Neural progenitor cell (in vitro differentiated cells): ENCODE results near the gene BACE2. TPM values are rescaled to one million over a fixed set of nuclear protein-coding genes. Genes with fewer than 3 reads are reported as not detected.

ENCODE experiments used
- DNase-seq: peaks from one replicate; pipeline ENCODE4 v3.0.0-alpha.2; 2016; ENCODE audit warnings: low spot score
- H2AFZ ChIP-seq: fragments of 200-600 bp; sonication (generic); replicated peaks from 2 replicates; pipeline ENCODE4 v1.6.1; 2016; ENCODE audit warnings: antibody characterized with exemption
- H3F3A ChIP-seq: fragments of 200-600 bp; sonication (generic); 2 replicates; pipeline ENCODE4 v1.6.1; 2016; ENCODE audit warnings: antibody characterized with exemption, low read depth
- H3K27ac ChIP-seq: fragments of 200-600 bp; sonication (generic); 2 replicates; pipeline ENCODE4 v1.5.1; 2016; ENCODE audit warnings: mild to moderate bottlenecking
- H3K27me3 ChIP-seq: fragments of 200-600 bp; sonication (generic); 2 replicates; pipeline ENCODE4 v1.6.1; 2016; ENCODE audit warnings: mild to moderate bottlenecking, moderate library complexity
- H3K36me3 ChIP-seq: fragments of 200-600 bp; sonication (generic); 2 replicates; pipeline ENCODE4 v1.5.1; 2016
- H3K4me1 ChIP-seq: fragments of 200-600 bp; sonication (generic); 2 replicates; pipeline ENCODE4 v1.6.1; 2016; ENCODE audit warnings: mixed run types
- H3K4me2 ChIP-seq: fragments of 200-600 bp; sonication (generic); 2 replicates; pipeline ENCODE4 v1.6.1; 2016
- H3K4me3 ChIP-seq: fragments of 200-600 bp; sonication (generic); 2 replicates; pipeline ENCODE4 v1.5.1; 2016
- H3K79me2 ChIP-seq: fragments of 200-600 bp; sonication (generic); 2 replicates; pipeline ENCODE4 v1.6.1; 2016; ENCODE audit warnings: low read depth
- H3K9ac ChIP-seq: fragments of 200-600 bp; sonication (generic); 2 replicates; pipeline ENCODE4 v1.6.1; 2016
- H3K9me3 ChIP-seq: fragments of 200-600 bp; sonication (generic); 2 replicates; pipeline ENCODE4 v1.5.1; 2016; ENCODE audit warnings: low read depth
- H4K20me1 ChIP-seq: fragments of 200-600 bp; sonication (generic); 2 replicates; pipeline ENCODE4 v1.6.1; 2016; ENCODE audit warnings: low read depth
- H3K27ac Mint-ChIP-seq: 3 replicates; pipeline ENCODE4 v1.8.0; 2021; ENCODE audit warnings: mixed read lengths
- H3K27me3 Mint-ChIP-seq: 2 replicates; pipeline ENCODE4 v1.8.0; 2022; ENCODE audit warnings: low read depth, mild to moderate bottlenecking, inconsistent platforms, moderate library complexity, mixed read lengths; ENCODE audit not compliant: insufficient read depth
- H3K36me3 Mint-ChIP-seq: 3 replicates; pipeline ENCODE4 v1.8.0; 2021; ENCODE audit warnings: mixed read lengths
- H3K4me1 Mint-ChIP-seq: 3 replicates; pipeline ENCODE4 v1.8.0; 2021; ENCODE audit warnings: mixed read lengths
- H3K4me3 Mint-ChIP-seq: 3 replicates; pipeline ENCODE4 v1.8.0; 2021; ENCODE audit warnings: mild to moderate bottlenecking, moderate library complexity, mixed read lengths
- H3K9me3 Mint-ChIP-seq: 3 replicates; pipeline ENCODE4 v1.8.0; 2020; ENCODE audit warnings: mixed read lengths
- EZH2 ChIP-seq: fragments of 200-600 bp; sonication (generic); IDR thresholded peaks from 2 replicates; pipeline ENCODE4 v1.6.1; 2017; ENCODE audit warnings: antibody characterized with exemption, mild to moderate bottlenecking, moderate library complexity
- EZH2phosphoT487 ChIP-seq: fragments of 200-600 bp; sonication (generic); IDR thresholded peaks from 2 replicates; pipeline ENCODE4 v1.6.1; 2017; ENCODE audit warnings: antibody characterized with exemption
- total RNA-seq: library from RNA; depleted of rRNA; stranded (reverse); fragments of >200 nt; gene quantifications from 2 replicates; pipeline ENCODE4 v1.2.3, GENCODE V29; 2015; ENCODE audit warnings: low replicate concordance
- TF ChIP-seq, protein P1 (sequence below): fragments of 200-600 bp; sonication (generic); IDR thresholded peaks from 2 replicates; pipeline ENCODE4 v1.5.1; 2017; ENCODE audit warnings: antibody characterized with exemption, mild to moderate bottlenecking

The BACE2 gene
- total RNA-seq, 1 donor from 2014 or later = 0.15 TPM

- peaks cover 12% of the 10 kb centered on the region for H3K4me1 ChIP-seq
- H3K27me3 Mint-ChIP-seq = peaks cover 18% of the 10 kb centered on the region
- H3K27me3 ChIP-seq = peaks cover 45% of the 10 kb centered on the region
- H3K4me2 ChIP-seq = no peak overlapping the region
- TF ChIP-seq EZH2phosphoT487 (no peak), EZH2 (no peak)
- TF ChIP-seq, protein P1, sequence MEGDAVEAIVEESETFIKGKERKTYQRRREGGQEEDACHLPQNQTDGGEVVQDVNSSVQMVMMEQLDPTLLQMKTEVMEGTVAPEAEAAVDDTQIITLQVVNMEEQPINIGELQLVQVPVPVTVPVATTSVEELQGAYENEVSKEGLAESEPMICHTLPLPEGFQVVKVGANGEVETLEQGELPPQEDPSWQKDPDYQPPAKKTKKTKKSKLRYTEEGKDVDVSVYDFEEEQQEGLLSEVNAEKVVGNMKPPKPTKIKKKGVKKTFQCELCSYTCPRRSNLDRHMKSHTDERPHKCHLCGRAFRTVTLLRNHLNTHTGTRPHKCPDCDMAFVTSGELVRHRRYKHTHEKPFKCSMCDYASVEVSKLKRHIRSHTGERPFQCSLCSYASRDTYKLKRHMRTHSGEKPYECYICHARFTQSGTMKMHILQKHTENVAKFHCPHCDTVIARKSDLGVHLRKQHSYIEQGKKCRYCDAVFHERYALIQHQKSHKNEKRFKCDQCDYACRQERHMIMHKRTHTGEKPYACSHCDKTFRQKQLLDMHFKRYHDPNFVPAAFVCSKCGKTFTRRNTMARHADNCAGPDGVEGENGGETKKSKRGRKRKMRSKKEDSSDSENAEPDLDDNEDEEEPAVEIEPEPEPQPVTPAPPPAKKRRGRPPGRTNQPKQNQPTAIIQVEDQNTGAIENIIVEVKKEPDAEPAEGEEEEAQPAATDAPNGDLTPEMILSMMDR = no peak
- no peak overlapping the region for H2AFZ ChIP-seq
- H3K9ac ChIP-seq = no peak overlapping the region
- peaks cover 13% of the 10 kb centered on the region for H4K20me1 ChIP-seq
- peaks cover 1% of the 10 kb centered on the region for H3K36me3 Mint-ChIP-seq
- no peak overlapping the region for H3K27ac ChIP-seq
- H3K4me1 Mint-ChIP-seq = peaks cover 17% of the 10 kb centered on the region
- no peak overlapping the region for H3K4me3 ChIP-seq
- H3K27ac Mint-ChIP-seq = no peak overlapping the region
- peaks cover 11% of the 10 kb centered on the region for H3F3A ChIP-seq
- no peaks in the 10 kb centered on the region for H3K9me3 Mint-ChIP-seq
- H3K79me2 ChIP-seq = no peaks in the 10 kb centered on the region
- H3K4me3 Mint-ChIP-seq = no peak overlapping the region
- H3K36me3 ChIP-seq = no peaks in the 10 kb centered on the region
- no peak for DNase-seq
- H3K9me3 ChIP-seq = no peaks in the 10 kb centered on the region
These were observed 3.1 kb downstream of the BACE2 start for GRCh38 chr21:41170859-41171609.

GRCh38 chr21:41175080-41175479 lies 7.1 kb downstream of the BACE2 start:
- H2AFZ ChIP-seq = no peak overlapping the region
- no peaks in the 10 kb centered on the region for H3K9me3 ChIP-seq
- Mint-ChIP-seq H3K4me1 (peaks cover 9% of the 10 kb centered on the region), H3K27ac (no peak overlapping the region), H3K27me3 (peaks cover 9% of the 10 kb centered on the region), H3K9me3 (no peaks in the 10 kb centered on the region), H3K36me3 (peaks cover 1% of the 10 kb centered on the region), H3K4me3 (no peak overlapping the region)
- H3K4me1 ChIP-seq = peaks cover 5% of the 10 kb centered on the region
- no peaks in the 10 kb centered on the region for H3F3A ChIP-seq
- TF ChIP-seq EZH2 (no peak), EZH2phosphoT487 (no peak)
- TF ChIP-seq, protein P1 = no peak
- no peaks in the 10 kb centered on the region for H3K36me3 ChIP-seq
- no peak overlapping the region for H3K4me3 ChIP-seq
- H3K79me2 ChIP-seq = no peaks in the 10 kb centered on the region
- H3K4me2 ChIP-seq = no peak overlapping the region
- DNase-seq = no peak
- H3K9ac ChIP-seq = no peak overlapping the region
- peaks cover 2% of the 10 kb centered on the region for H4K20me1 ChIP-seq
- H3K27ac ChIP-seq = no peak overlapping the region
- H3K27me3 ChIP-seq = peaks cover 4% of the 10 kb centered on the region

GRCh38 chr21:41176846-41177245 lies 8.9 kb downstream of the BACE2 start:
- Histone ChIP-seq H3F3A (no peaks in the 10 kb centered on the region), H3K9ac (no peak overlapping the region), H4K20me1 (no peaks in the 10 kb centered on the region), H3K4me2 (no peak overlapping the region), H3K9me3 (no peaks in the 10 kb centered on the region), H3K4me1 (peaks cover 5% of the 10 kb centered on the region), H3K79me2 (no peaks in the 10 kb centered on the region), H3K27me3 (no peaks in the 10 kb centered on the region), H2AFZ (no peak overlapping the region), H3K27ac (no peak overlapping the region), H3K4me3 (no peak overlapping the region), H3K36me3 (no peaks in the 10 kb centered on the region)
- Mint-ChIP-seq H3K27ac (no peak overlapping the region), H3K4me3 (no peak overlapping the region), H3K4me1 (peaks cover 5% of the 10 kb centered on the region), H3K36me3 (peaks cover 1% of the 10 kb centered on the region), H3K9me3 (peaks cover 9% of the 10 kb centered on the region), H3K27me3 (peaks cover 2% of the 10 kb centered on the region)
- TF ChIP-seq EZH2phosphoT487 (no peak), EZH2 (no peak)
- TF ChIP-seq, protein P1 = no peak
- DNase-seq = no peak
